BE2C (cell line): ENCODE results near the gene IDUA.

Experiments used
- DNase-seq: peaks from one replicate; pipeline ENCODE4 v3.0.0-alpha.2; 2020
- H3K27me3 ChIP-seq: fragments of 250-450 bp; sonication (Bioruptor Pico); 2 replicates; pipeline ENCODE4 v1.5.1; 2020; ENCODE audit warnings: mild to moderate bottlenecking
- H3K36me3 ChIP-seq: fragments of 250-450 bp; sonication (Bioruptor Pico); 2 replicates; pipeline ENCODE4 v1.5.1; 2020; ENCODE audit warnings: mild to moderate bottlenecking
- H3K4me1 ChIP-seq: fragments of 250-450 bp; sonication (Bioruptor Pico); 2 replicates; pipeline ENCODE4 v1.5.1; 2020
- H3K4me3 ChIP-seq: 2 replicates; pipeline ENCODE4 v1.5.1; 2011; ENCODE audit warnings: low read depth, low read length
- H3K9me3 ChIP-seq: fragments of 250-450 bp; sonication (Bioruptor Pico); 2 replicates; pipeline ENCODE4 v1.5.1; 2020
- CTCF ChIP-seq: IDR thresholded peaks from 2 replicates; pipeline ENCODE4 v1.5.1; 2012; ENCODE audit warnings: mild to moderate bottlenecking, low read depth, low read length

The IDUA gene

GRCh38 chr4:1036976-1037810, 50.3 kb downstream of the IDUA start:
- peaks cover 11% of the 10 kb centered on the region for H3K27me3 ChIP-seq
- no peaks in the 10 kb centered on the region for H3K4me1 ChIP-seq

GRCh38 chr4:1038948-1039492, 52.2 kb downstream of the IDUA start:
- H3K27me3 ChIP-seq: peaks cover 7% of the 10 kb centered on the region
- no peak overlapping the region for H3K4me3 ChIP-seq
- no peaks in the 10 kb centered on the region for H3K9me3 ChIP-seq
- no peak for TF ChIP-seq CTCF
- no peaks in the 10 kb centered on the region for H3K36me3 ChIP-seq
- no peak for DNase-seq
- no peaks in the 10 kb centered on the region for H3K4me1 ChIP-seq

More at GRCh38 chr4:1036976-1037810, 50.3 kb downstream of the IDUA start:
- Histone ChIP-seq H3K4me3 (no peak overlapping the region), H3K9me3 (no peaks in the 10 kb centered on the region), H3K36me3 (no peaks in the 10 kb centered on the region)
- DNase-seq: no peak
- no peak for TF ChIP-seq CTCF

GRCh38 chr4:1039493-1040343, 52.9 kb downstream of the IDUA start:
- Histone ChIP-seq H3K4me1 (no peaks in the 10 kb centered on the region), H3K4me3 (no peak overlapping the region), H3K27me3 (peaks cover 13% of the 10 kb centered on the region), H3K9me3 (no peaks in the 10 kb centered on the region), H3K36me3 (no peaks in the 10 kb centered on the region)
- TF ChIP-seq CTCF: no peak
- no peak for DNase-seq

- no peak for TF ChIP-seq CTCF
- Histone ChIP-seq H3K4me1 (no peaks in the 10 kb centered on the region), H3K36me3 (no peaks in the 10 kb centered on the region), H3K9me3 (no peaks in the 10 kb centered on the region), H3K4me3 (no peak overlapping the region), H3K27me3 (peaks cover 18% of the 10 kb centered on the region)
- DNase-seq: no peak
Measured at GRCh38 chr4:1040344-1041146, 53.7 kb downstream of the IDUA start.

- no peak for DNase-seq
- no peaks in the 10 kb centered on the region for H3K4me1 ChIP-seq
- H3K36me3 ChIP-seq: no peaks in the 10 kb centered on the region
- no peak for TF ChIP-seq CTCF
- H3K4me3 ChIP-seq: no peak overlapping the region
- H3K27me3 ChIP-seq: peaks cover 18% of the 10 kb centered on the region
- H3K9me3 ChIP-seq: no peaks in the 10 kb centered on the region
Measured at GRCh38 chr4:1041147-1041935, 54.5 kb downstream of the IDUA start.
